HL-60/S4 (cell line): ENCODE data around the gene AKAP6.

ENCODE experiments used
- in situ Hi-C: fragments of 300-500 bp; cut with MboI; formaldehyde crosslinking; loops from 2 replicates; pipeline ENCODE4 v1.14.3; 2022; ENCODE audit warnings: low sequenced_read_pairs

The AKAP6 gene

GRCh38 chr14:32472512-32473463 is 143.7 kb downstream of the AKAP6 start:
- in situ Hi-C loops: no loop called here

- in situ Hi-C loops: no loop called here
These were observed 144.4 kb downstream of the AKAP6 start for GRCh38 chr14:32473464-32473855.

DNA sequence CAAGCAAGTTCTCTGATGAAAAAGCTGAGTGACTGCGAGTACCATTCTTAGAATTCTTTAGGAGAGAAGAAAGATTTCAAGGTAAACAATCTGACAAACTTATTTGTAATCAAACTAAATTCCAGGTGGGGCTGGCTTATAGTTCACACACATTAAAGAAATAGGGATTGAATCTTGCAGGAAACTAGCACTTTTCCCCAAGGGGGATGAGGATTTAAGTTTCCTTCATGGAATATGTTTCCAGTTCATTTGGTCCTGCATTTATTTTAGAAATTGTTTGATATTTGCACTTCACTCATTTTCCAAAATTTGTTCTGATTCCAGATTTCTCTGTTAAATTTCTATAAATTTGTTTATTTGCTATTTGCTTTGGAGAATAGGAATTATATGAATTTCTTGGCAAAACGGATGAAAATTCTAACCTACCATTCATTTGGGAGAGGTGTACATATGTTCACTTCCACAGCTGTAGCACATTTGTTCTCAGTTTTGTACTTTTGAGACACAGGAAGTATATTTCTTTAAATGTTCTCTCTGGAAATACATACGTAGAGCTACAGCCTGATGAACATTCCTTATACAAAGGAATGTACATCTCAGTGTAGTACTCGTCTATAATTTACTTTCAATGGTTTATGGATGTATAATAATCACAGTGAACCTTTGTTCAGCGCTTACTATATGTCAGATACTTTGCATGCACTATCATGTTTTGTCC is 145.5 kb downstream of the AKAP6 start:
- in situ Hi-C loops: no loop called here

DNA sequence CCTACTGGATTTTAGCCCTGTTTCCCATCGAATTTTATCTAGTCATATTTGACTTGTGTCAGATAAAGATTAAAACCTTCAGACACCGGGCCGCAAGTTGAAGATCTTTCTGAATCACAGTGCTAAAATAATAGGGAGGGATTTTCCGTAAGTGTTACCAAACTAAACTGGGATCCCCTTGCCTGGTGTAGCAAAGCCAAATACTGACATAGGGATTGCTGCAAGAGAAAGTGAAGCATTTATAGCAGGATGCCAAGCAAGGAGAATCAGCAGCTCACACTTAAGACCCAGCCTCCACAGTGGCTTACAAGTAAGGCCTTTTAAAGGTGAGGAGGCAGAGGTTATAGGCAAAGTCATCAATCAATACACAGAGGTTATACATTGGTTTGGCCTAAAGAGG is 147.4 kb downstream of the AKAP6 start:
- in situ Hi-C loops: no loop called here

- in situ Hi-C loops: no loop called here
These were observed 148.3 kb downstream of the AKAP6 start for GRCh38 chr14:32477396-32477795.

DNA sequence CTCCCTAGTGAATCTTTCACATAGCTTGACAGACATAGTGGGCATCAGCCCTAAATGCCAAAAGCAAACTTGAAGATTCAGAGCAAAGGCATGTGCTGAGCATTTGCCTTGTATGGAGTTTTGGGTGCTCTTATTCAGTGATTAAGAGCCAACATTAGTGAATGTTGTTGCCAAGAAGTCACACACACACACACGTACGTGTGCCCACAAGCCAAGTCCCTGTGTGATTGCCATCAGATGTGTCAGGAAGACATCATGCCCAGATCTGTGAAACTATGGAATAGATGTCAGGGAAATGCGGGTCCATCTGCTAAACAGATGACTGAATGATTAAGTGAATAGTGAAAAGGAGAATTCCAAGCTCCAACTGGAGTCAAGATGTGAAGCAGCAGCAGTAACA is 149.0 kb downstream of the AKAP6 start:
- in situ Hi-C loops: no loop called here

GRCh38 chr14:32480337-32480736 is 151.2 kb downstream of the AKAP6 start:
- in situ Hi-C loops: no loop called here

GRCh38 chr14:32481707-32482106 is 152.6 kb downstream of the AKAP6 start:
- in situ Hi-C loops: no loop called here

GRCh38 chr14:32491416-32492016 is 162.4 kb downstream of the AKAP6 start:
- in situ Hi-C loops: no loop called here

- in situ Hi-C loops: no loop called here
These were observed 163.4 kb downstream of the AKAP6 start for GRCh38 chr14:32492457-32492856.

GRCh38 chr14:32494609-32495434 is 165.7 kb downstream of the AKAP6 start:
- in situ Hi-C loops: no loop called here

GRCh38 chr14:32495435-32495734 is 166.3 kb downstream of the AKAP6 start:
- in situ Hi-C loops: no loop called here

DNA sequence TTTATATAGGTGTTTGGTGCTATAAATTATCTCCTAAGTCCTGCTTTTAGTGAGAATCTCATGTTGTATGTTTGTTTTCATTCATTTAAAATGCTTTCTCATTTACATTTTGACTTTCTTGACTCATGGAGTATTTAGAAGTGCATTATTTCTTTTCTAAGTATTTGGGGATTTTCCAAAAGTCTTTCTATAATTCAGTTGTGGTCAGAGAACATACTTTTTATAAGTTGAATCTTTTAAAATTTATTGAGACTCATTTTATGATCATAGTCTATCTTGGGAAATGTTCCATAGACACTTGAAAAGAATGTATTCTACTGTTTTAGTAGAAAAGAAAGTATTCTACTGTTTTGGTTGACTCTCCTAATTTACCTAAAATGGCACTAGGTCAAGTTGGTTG is 168.2 kb downstream of the AKAP6 start:
- in situ Hi-C loops: no loop called here

GRCh38 chr14:32507029-32507984 is 178.2 kb downstream of the AKAP6 start:
- in situ Hi-C loops: no loop called here

DNA sequence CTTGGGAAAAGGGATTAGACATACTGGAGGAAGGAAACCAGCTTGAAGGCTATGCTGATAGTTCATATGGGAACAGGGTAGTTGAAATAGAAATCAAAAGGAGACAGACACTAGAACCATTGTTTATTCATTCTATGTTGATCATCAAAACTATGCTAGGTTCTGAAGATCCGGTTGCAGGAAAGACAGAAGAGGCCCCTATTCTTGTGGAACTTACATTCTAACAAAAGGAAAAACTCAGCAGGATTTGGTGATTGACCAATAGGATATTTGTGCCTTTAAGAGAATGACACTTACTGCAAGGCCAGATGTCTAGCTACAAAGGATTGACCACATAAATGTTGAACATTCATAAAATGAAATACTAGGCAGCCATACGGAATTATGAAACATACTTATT is 179.2 kb downstream of the AKAP6 start:
- in situ Hi-C loops: no loop called here

DNA sequence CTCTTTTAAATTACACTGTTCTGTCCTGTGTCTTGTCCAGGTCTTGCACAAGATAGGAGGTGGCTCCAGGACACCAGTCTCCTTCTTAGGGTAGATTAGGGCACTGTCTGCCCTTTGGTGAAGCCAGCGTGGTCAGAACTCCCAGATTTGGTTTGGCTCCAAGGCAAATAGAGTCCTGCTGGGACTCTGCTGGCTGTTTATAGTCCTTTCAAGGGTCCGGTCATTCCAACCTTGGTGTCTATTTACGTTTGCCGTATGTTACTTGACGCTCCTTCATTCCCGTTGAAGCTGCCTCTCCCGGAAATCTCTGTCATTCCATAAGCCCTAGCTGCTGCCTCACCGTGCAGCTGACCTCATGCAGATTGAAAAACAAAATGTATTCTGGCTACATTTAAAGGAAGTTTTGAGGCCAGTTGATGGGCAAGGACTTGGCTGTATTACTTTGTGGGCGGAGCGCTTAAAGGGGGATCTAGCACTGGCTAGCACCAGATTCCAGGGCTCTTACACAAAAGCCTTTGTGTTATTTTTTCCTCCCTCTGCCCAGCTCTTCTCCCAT is 180.6 kb downstream of the AKAP6 start:
- in situ Hi-C loops: no loop called here

- in situ Hi-C loops: no loop called here
These were observed 181.7 kb downstream of the AKAP6 start for GRCh38 chr14:32510815-32511214.

GRCh38 chr14:32512348-32512747 is 183.2 kb downstream of the AKAP6 start:
- in situ Hi-C loops: no loop called here

GRCh38 chr14:32512813-32513212 is 183.7 kb downstream of the AKAP6 start:
- in situ Hi-C loops: no loop called here

- in situ Hi-C loops: no loop called here
These were observed 184.5 kb downstream of the AKAP6 start for GRCh38 chr14:32513571-32514009.
